ENCODE data around the gene SNRPA. TPM values are rescaled to one million over a fixed set of nuclear protein-coding genes. Genes with fewer than 3 reads are reported as not detected.
A peak's percentile ranks its signal among the peaks of the same experiment; 100 is the strongest.

SNRPA gene
- total and polyA plus RNA-seq, 12 donors, result 18.5 to 176 (median 62.9) TPM

GRCh38 chr19:40797963-40798682 is 47.1 kb downstream of the SNRPA start:
- Histone ChIP-seq H3K4me3 (peak overlapping the region in 2 of 4 donors; percentile 40 to 54), H3K4me1 (replicated peaks in 1 of 2) (peaks cover 38 to 42% of the 10 kb centered on the region in 2 donors), H3K9me3 (replicated peaks in 1 of 3) (no peaks in the 10 kb centered on the region), H3K36me3 (replicated peaks in 1 of 2) (peaks cover 0 to 10% of the 10 kb centered on the region in 2 donors), H3K27ac (peak overlapping the region; percentile 41 to 94 (median 94)), H3K27me3 (no peaks in the 10 kb centered on the region)
- intact Hi-C loops (cut with DNase I), result no loop called here
- 6 to 8% (median 8%) methylated on average over 26 to 28 of the region's 28 CpGs for WGBS, 4 donors
- DNase-seq, result peak; percentile 76 to 94 (median 94)
- TF ChIP-seq POLR2A (IDR thresholded peaks at IDR 0.05), result peak in 1 of 2 donors; percentile 80
- peak; percentile 10 to 72 (median 48) for TF ChIP-seq CTCF (IDR thresholded peaks at IDR 0.05)

GRCh38 chr19:40798683-40799557 is 47.9 kb downstream of the SNRPA start, which contains the start of gene EGLN2:
Gene EGLN2, plus strand, starts transcription at chr19:40799191. Its CDS starts 1,382 bp downstream, at chr19:40800573.
- intact Hi-C loops (cut with DNase I), result no loop called here
- WGBS, 4 donors, result 0 to 1% (median 1%) methylated on average over 16 to 109 of the region's 110 CpGs
- H3K9me3 ChIP-seq (replicated peaks in 1 of 3), result no peaks in the 10 kb centered on the region
- peak; percentile 100 for DNase-seq
- H3K27ac ChIP-seq, result peak within 1 kb of the TSS; percentile 22 to 94 (median 94)
- TF ChIP-seq POLR2A (IDR thresholded peaks at IDR 0.05), result peak; percentile 43 to 50
- TF ChIP-seq CTCF (IDR thresholded peaks at IDR 0.05), result no peak
- peak within 1 kb of the TSS in 3 of 4 donors; percentile 53 to 96 (median 87) for H3K4me3 ChIP-seq
- peaks cover 0 to 10% of the 10 kb centered on the region in 2 donors for H3K36me3 ChIP-seq (replicated peaks in 1 of 2)
- no peaks in the 10 kb centered on the region for H3K27me3 ChIP-seq
- peaks cover 45 to 50% of the 10 kb centered on the region in 2 donors for H3K4me1 ChIP-seq (replicated peaks in 1 of 2)

GRCh38 chr19:40799558-40800338 is 48.7 kb downstream of the SNRPA start:
- 1% methylated on average over 28 to 40 of the region's 40 CpGs for WGBS, 4 donors
- intact Hi-C loops (cut with DNase I), result loop anchor here in 1 of 2 donors (5.0 kb wide), 1 partner anchor 137 kb away; no protein-coding TSS in a partner anchor
- H3K9me3 ChIP-seq (replicated peaks in 1 of 3), result no peaks in the 10 kb centered on the region
- peaks cover 45 to 58% of the 10 kb centered on the region in 2 donors for H3K4me1 ChIP-seq (replicated peaks in 1 of 2)
- peaks cover 0 to 10% of the 10 kb centered on the region in 2 donors for H3K36me3 ChIP-seq (replicated peaks in 1 of 2)
- no peak for TF ChIP-seq CTCF (IDR thresholded peaks at IDR 0.05)
- no peak for TF ChIP-seq POLR2A (IDR thresholded peaks at IDR 0.05)
- H3K27ac ChIP-seq, result peak overlapping the region; percentile 20 to 94 (median 89)
- H3K27me3 ChIP-seq, result no peaks in the 10 kb centered on the region
- peak overlapping the region in 3 of 4 donors; percentile 53 to 96 (median 87) for H3K4me3 ChIP-seq
- DNase-seq, result peak in 5 of 7 donors; percentile 50 to 71 (median 66)

Measured in adrenal gland (tissue), 12 donors.